Astrocyte (in vitro differentiated cells and primary cell): Measurements from ENCODE around the gene CD9. TPM values are rescaled to one million over a fixed set of nuclear protein-coding genes. Genes with fewer than 3 reads are reported as not detected.
A peak's percentile ranks its signal among the peaks of the same experiment; 100 is the strongest.

Experiments used
- DNase-seq: peaks from one replicate; pipeline ENCODE4 v3.0.0-alpha.2; 2010; ENCODE audit warnings: low read depth
- FAIRE-seq: peaks from 2 replicates; lab custom pipeline; 2011; peaks lifted over from hg19 to GRCh38; lab: Jason Lieb, UNC
- H2AFZ ChIP-seq: 2 replicates; pipeline ENCODE4 v1.6.0; 2012; ENCODE audit warnings: low read depth, low read length, inconsistent platforms
- H3K27ac ChIP-seq: 2 replicates; pipeline ENCODE4 v1.5.1; 2011; ENCODE audit warnings: low read depth, low read length, inconsistent platforms
- H3K27me3 ChIP-seq: 2 replicates; pipeline ENCODE4 v1.6.0; 2011; ENCODE audit warnings: low read length, inconsistent platforms; ENCODE audit not compliant: insufficient read depth
- H3K36me3 ChIP-seq: 2 replicates; pipeline ENCODE4 v1.5.1; 2011; ENCODE audit warnings: low read length, inconsistent platforms; ENCODE audit not compliant: insufficient read depth
- H3K4me1 ChIP-seq: 2 replicates; pipeline ENCODE4 v1.5.1; 2011; ENCODE audit warnings: low read length, inconsistent platforms; ENCODE audit not compliant: insufficient read depth
- H3K4me2 ChIP-seq: 2 replicates; pipeline ENCODE4 v1.6.0; 2012; ENCODE audit warnings: low read length, inconsistent platforms
- H3K4me3 ChIP-seq: 2 replicates; pipeline ENCODE4 v1.5.1; 2011; ENCODE audit warnings: low read depth, mild to moderate bottlenecking, low read length, inconsistent platforms; ENCODE audit not compliant: insufficient read depth
- H3K79me2 ChIP-seq: 2 replicates; pipeline ENCODE4 v1.6.0; 2012; ENCODE audit warnings: mild to moderate bottlenecking, low read length, inconsistent platforms; ENCODE audit not compliant: insufficient read depth
- H3K9ac ChIP-seq: 2 replicates; pipeline ENCODE4 v1.6.0; 2012; ENCODE audit warnings: mild to moderate bottlenecking, low read length, inconsistent platforms
- H3K9me3 ChIP-seq: 2 replicates; pipeline ENCODE4 v1.5.1; 2012; ENCODE audit warnings: low read depth, mild to moderate bottlenecking, low read length, inconsistent platforms; ENCODE audit not compliant: insufficient read depth
- H4K20me1 ChIP-seq: 2 replicates; pipeline ENCODE4 v1.6.0; 2012; ENCODE audit warnings: low read length, inconsistent platforms; ENCODE audit not compliant: insufficient read depth
- H3K27ac Mint-ChIP-seq: one replicate; pipeline ENCODE4 v1.8.0; 2021; ENCODE audit warnings: mild to moderate bottlenecking, mixed read lengths; ENCODE audit not compliant: unreplicated experiment
- H3K27me3 Mint-ChIP-seq: one replicate; pipeline ENCODE4 v1.8.0; 2021; ENCODE audit warnings: low read depth, mixed read lengths; ENCODE audit not compliant: unreplicated experiment
- H3K36me3 Mint-ChIP-seq: one replicate; pipeline ENCODE4 v1.8.0; 2021; ENCODE audit warnings: low read depth, mixed read lengths; ENCODE audit not compliant: unreplicated experiment
- H3K4me1 Mint-ChIP-seq: one replicate; pipeline ENCODE4 v1.8.0; 2021; ENCODE audit warnings: low read depth, mixed read lengths; ENCODE audit not compliant: unreplicated experiment
- H3K4me3 Mint-ChIP-seq: one replicate; pipeline ENCODE4 v1.8.0; 2021; ENCODE audit warnings: mild to moderate bottlenecking, moderate library complexity, mixed read lengths; ENCODE audit not compliant: unreplicated experiment
- H3K9me3 Mint-ChIP-seq: one replicate; pipeline ENCODE4 v1.8.0; 2021; ENCODE audit warnings: mild to moderate bottlenecking, mixed read lengths; ENCODE audit not compliant: unreplicated experiment
- CTCF ChIP-seq: IDR thresholded peaks from 2 replicates; pipeline ENCODE4 v1.5.1; 2011; ENCODE audit warnings: low read depth, mild to moderate bottlenecking, inconsistent platforms, low read length, moderate library complexity; ENCODE audit not compliant: insufficient read depth
- EZH2 ChIP-seq: IDR thresholded peaks from 2 replicates; pipeline ENCODE4 v1.6.1; 2012; ENCODE audit warnings: mild to moderate bottlenecking, low read length, inconsistent platforms; ENCODE audit not compliant: insufficient read depth
- total RNA-seq: library from RNA; stranded (reverse); gene quantifications from 2 replicates; pipeline ENCODE4 v1.2.1, GENCODE V29; 2021

Gene CD9
- total RNA-seq, 1 donor from 2014 or later = 52.2 TPM

DNA sequence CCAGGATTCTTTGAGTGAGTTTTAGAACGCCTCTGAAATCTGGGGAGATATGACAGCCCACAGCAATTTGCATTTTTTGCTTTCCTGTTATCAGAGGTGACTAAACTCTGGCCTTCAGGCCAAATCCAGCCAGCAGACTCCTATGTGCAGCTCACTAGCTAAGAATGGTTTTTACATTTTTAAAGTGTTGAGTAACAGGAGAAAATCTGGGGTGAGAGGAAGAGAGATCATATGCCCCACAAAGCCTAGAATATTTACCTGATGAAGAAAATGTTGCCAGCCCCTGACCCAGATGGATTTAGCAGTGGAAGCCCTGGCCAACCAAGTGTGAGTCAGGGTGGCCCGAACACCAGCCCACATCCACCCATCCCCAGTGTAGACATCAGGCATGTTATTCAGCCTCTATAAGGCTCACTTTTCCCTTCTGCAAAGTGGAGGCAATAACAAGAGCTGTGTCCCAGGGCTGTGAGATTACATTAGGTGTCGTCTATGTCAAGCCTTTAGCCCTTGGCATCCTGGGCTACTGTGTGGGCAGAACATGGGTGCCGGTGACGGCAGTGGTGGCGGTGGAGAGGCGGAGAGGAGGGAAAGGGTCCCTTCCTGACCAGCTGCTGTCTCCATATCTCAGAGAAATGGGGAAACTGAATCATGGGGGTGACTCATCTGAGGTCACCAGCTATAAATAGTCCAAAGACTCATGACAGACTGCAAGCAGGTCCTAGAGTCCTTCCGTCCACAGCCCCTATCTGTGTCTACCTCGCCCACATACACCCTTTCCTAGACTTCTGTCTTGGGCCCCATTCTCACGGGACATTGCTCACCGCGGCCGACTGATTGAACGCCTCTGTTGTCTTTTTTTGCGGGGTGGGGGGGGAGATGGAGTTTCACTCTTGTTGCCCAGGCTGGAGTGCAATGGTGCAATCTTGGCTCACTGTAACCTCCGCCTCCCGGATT lies 32.6 kb upstream of the CD9 start:
- H3K36me3 ChIP-seq = no peaks in the 10 kb centered on the region
- DNase-seq (peak; percentile 98), FAIRE-seq (peak; percentile 87)
- H3K36me3 Mint-ChIP-seq = peaks cover 3% of the 10 kb centered on the region
- peak overlapping the region; percentile 36 for H2AFZ ChIP-seq
- peak overlapping the region; percentile 76 for H3K4me2 ChIP-seq
- H3K9ac ChIP-seq = peak overlapping the region; percentile 80
- peak overlapping the region; percentile 96 for H3K27ac ChIP-seq
- H3K4me1 Mint-ChIP-seq = peaks cover 30% of the 10 kb centered on the region
- no peaks in the 10 kb centered on the region for H3K79me2 ChIP-seq
- peak overlapping the region; percentile 99 for H3K27ac Mint-ChIP-seq
- H3K4me3 Mint-ChIP-seq = no peak overlapping the region
- no peaks in the 10 kb centered on the region for H3K27me3 ChIP-seq
- H3K27me3 Mint-ChIP-seq = no peaks in the 10 kb centered on the region
- H3K4me3 ChIP-seq = no peak overlapping the region
- H3K9me3 ChIP-seq = no peaks in the 10 kb centered on the region
- H3K9me3 Mint-ChIP-seq = peaks cover 4% of the 10 kb centered on the region
- TF ChIP-seq EZH2 = no peak
- TF ChIP-seq CTCF = no peak
- no peaks in the 10 kb centered on the region for H4K20me1 ChIP-seq
- peaks cover 21% of the 10 kb centered on the region for H3K4me1 ChIP-seq

- H3K79me2 ChIP-seq = no peaks in the 10 kb centered on the region
- peaks cover 21% of the 10 kb centered on the region for H3K4me1 ChIP-seq
- no peak overlapping the region for H3K4me2 ChIP-seq
- H2AFZ ChIP-seq = no peak overlapping the region
- peaks cover 24% of the 10 kb centered on the region for H3K4me1 Mint-ChIP-seq
- TF ChIP-seq EZH2 (no peak), CTCF (no peak)
- no peaks in the 10 kb centered on the region for H3K9me3 ChIP-seq
- H3K27me3 Mint-ChIP-seq = no peaks in the 10 kb centered on the region
- H3K9ac ChIP-seq = no peak overlapping the region
- no peak overlapping the region for H3K27ac ChIP-seq
- H3K36me3 ChIP-seq = no peaks in the 10 kb centered on the region
- H3K27ac Mint-ChIP-seq = no peak overlapping the region
- no peaks in the 10 kb centered on the region for H3K27me3 ChIP-seq
- DNase-seq (no peak), FAIRE-seq (no peak)
- H3K4me3 ChIP-seq = no peak overlapping the region
- H4K20me1 ChIP-seq = no peaks in the 10 kb centered on the region
- H3K9me3 Mint-ChIP-seq = peaks cover 5% of the 10 kb centered on the region
- H3K4me3 Mint-ChIP-seq = no peak overlapping the region
- peaks cover 3% of the 10 kb centered on the region for H3K36me3 Mint-ChIP-seq
These were observed 28.7 kb upstream of the CD9 start for GRCh38 chr12:6171409-6172015.
